HEK293 (cell line): ENCODE measurements around the gene OR1I1.

Experiments used
- CTCF ChIA-PET: fragments of 350-600 bp; formaldehyde crosslinking; extraction: SDS; loops from one replicate; lab custom pipeline; 2021; ENCODE audit warnings: antibody characterized with exemption; lab: Yijun Ruan, JAX
- POLR2A ChIA-PET: fragments of 300-600 bp; formaldehyde crosslinking; extraction: SDS; loops from one replicate; lab custom pipeline; 2020; ENCODE audit warnings: antibody characterized with exemption, inconsistent platforms; lab: Yijun Ruan, JAX
- H3K27ac ChIP-seq: fragments of 200-500 bp; sonication (Bioruptor generic); 2 replicates; pipeline ENCODE4 v1.5.1; 2014; ENCODE audit warnings: low read depth, low read length, control low read depth, inconsistent platforms; ENCODE audit errors: extremely low read depth
- H3K36me3 ChIP-seq, 2 experiments: fragments of 200-500 bp in 1 of 2; sonication (Bioruptor generic) in 1 of 2; 1 replicate in 1 of 2; 2 replicates in 1 of 2; pipeline ENCODE4 v1.5.1; 2014 to 2017; ENCODE audit warnings: inconsistent platforms in 2 of 2, low read length in 2 of 2; ENCODE audit not compliant: control insufficient read depth in 2 of 2, insufficient read depth in 1 of 2
- H3K4me1 ChIP-seq: fragments of 200-500 bp; sonication (Bioruptor generic); 2 replicates; pipeline ENCODE4 v1.5.1; 2014; ENCODE audit warnings: mild to moderate bottlenecking, low read length, inconsistent platforms; ENCODE audit not compliant: control insufficient read depth, insufficient read depth
- H3K4me3 ChIP-seq: 2 replicates; pipeline ENCODE4 v1.5.1; 2011; ENCODE audit warnings: low read depth, mild to moderate bottlenecking, control low read depth, low read length, moderate library complexity
- H3K9me3 ChIP-seq: fragments of 200-500 bp; sonication (Bioruptor generic); 2 replicates; pipeline ENCODE4 v1.5.1; 2014; ENCODE audit warnings: low read depth, low read length, inconsistent platforms; ENCODE audit not compliant: control insufficient read depth, insufficient read depth
- GLIS1 ChIP-seq: fragments of 450-650 bp; formaldehyde crosslinking; IDR thresholded peaks from 2 replicates; pipeline ENCODE4 v1.5.1; 2016; ENCODE audit warnings: missing biosample characterization, missing genetic modification characterization
- INSM2 ChIP-seq: fragments of 450-650 bp; formaldehyde crosslinking; IDR thresholded peaks from 2 replicates; pipeline ENCODE4 v1.5.1; 2016; ENCODE audit warnings: missing biosample characterization, missing genetic modification characterization
- ZBTB11 ChIP-seq: fragments of 450-650 bp; formaldehyde crosslinking; conservative IDR thresholded peaks from 2 replicates; pipeline ENCODE4 v1.5.1; 2016; ENCODE audit warnings: low read depth, missing biosample characterization, missing genetic modification characterization
- ZEB2 ChIP-seq: fragments of 450-650 bp; formaldehyde crosslinking; IDR thresholded peaks from 2 replicates; pipeline ENCODE4 v1.5.1; 2016; ENCODE audit warnings: missing biosample characterization, missing genetic modification characterization
- ZNF114 ChIP-seq: fragments of 450-650 bp; formaldehyde crosslinking; IDR thresholded peaks from 2 replicates; pipeline ENCODE4 v1.5.0; 2017; ENCODE audit warnings: missing biosample characterization, missing genetic modification characterization
- ZNF174 ChIP-seq: fragments of 450-650 bp; formaldehyde crosslinking; IDR thresholded peaks from 2 replicates; pipeline ENCODE4 v1.5.0; 2017; ENCODE audit warnings: missing biosample characterization, mild to moderate bottlenecking, missing genetic modification characterization
- ZNF362 ChIP-seq: fragments of 450-650 bp; formaldehyde crosslinking; IDR thresholded peaks from 2 replicates; pipeline ENCODE4 v1.5.1; 2016; ENCODE audit warnings: missing biosample characterization, missing genetic modification characterization
- ZNF529 ChIP-seq: fragments of 450-650 bp; formaldehyde crosslinking; IDR thresholded peaks from 2 replicates; pipeline ENCODE4 v1.5.1; 2017; ENCODE audit warnings: missing genetic modification characterization, missing biosample characterization; ENCODE audit not compliant: insufficient replicate concordance
- ZNF629 ChIP-seq: fragments of 450-650 bp; formaldehyde crosslinking; IDR thresholded peaks from 2 replicates; pipeline ENCODE4 v1.5.1; 2017; ENCODE audit warnings: missing biosample characterization, missing genetic modification characterization
- ZSCAN18 ChIP-seq: fragments of 450-650 bp; formaldehyde crosslinking; IDR thresholded peaks from 2 replicates; pipeline ENCODE4 v1.5.1; 2016; ENCODE audit warnings: missing biosample characterization, missing genetic modification characterization
- TF ChIP-seq, protein P1 (sequence below): fragments of 450-650 bp; formaldehyde crosslinking; IDR thresholded peaks from 2 replicates; pipeline ENCODE4 v1.5.0; 2017; ENCODE audit warnings: missing biosample characterization, missing genetic modification characterization, borderline replicate concordance
- TF ChIP-seq, protein P2 (sequence below): fragments of 450-650 bp; formaldehyde crosslinking; IDR thresholded peaks from 2 replicates; pipeline ENCODE4 v1.5.1; 2016; ENCODE audit warnings: missing biosample characterization, missing genetic modification characterization

The OR1I1 gene

DNA sequence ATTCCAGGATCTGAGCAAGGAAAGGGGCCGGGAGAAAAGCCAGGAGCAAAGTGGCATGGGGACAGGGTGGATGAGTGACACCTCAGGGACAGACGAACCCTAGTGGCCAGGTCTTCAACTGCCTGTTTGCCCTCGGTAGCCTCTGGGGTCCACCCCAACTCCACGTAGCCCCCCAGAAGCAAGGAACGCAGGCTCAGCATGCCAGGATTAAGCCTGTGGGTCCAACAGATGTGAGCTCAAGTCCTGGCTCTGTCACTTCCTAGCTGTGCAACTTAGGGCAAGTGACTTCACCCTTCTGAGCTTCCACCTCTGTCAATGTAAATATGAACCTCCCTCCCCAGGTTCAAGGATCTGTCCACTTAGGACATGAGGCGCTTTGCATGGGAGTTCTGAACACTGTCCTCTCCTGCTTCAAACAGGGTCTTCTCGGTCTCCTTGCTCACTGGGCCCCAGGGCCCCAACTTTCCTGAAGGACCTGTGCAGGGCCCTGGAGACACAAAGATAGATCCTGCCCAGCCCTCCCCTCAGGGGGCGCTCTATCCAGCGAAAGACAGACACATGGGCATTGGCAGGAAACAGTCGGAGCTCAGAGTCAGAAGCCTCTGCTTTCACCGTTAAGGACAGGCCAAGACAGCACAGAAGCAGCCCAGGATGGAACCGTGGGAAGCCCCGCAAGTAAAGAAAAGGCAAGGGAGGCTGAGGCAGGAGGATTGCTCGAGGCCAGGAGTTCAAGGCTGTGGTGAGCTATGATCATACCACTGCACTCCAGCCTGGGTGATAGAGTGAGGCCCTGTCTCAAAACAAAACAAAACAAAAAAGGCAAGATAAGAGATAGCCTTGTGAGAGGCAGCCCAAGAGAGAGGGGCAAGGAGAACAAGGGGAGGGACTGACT is 38.4 kb downstream of the OR1I1 start:
- H3K9me3 ChIP-seq, result no peaks in the 10 kb centered on the region
- TF ChIP-seq, protein P1, sequence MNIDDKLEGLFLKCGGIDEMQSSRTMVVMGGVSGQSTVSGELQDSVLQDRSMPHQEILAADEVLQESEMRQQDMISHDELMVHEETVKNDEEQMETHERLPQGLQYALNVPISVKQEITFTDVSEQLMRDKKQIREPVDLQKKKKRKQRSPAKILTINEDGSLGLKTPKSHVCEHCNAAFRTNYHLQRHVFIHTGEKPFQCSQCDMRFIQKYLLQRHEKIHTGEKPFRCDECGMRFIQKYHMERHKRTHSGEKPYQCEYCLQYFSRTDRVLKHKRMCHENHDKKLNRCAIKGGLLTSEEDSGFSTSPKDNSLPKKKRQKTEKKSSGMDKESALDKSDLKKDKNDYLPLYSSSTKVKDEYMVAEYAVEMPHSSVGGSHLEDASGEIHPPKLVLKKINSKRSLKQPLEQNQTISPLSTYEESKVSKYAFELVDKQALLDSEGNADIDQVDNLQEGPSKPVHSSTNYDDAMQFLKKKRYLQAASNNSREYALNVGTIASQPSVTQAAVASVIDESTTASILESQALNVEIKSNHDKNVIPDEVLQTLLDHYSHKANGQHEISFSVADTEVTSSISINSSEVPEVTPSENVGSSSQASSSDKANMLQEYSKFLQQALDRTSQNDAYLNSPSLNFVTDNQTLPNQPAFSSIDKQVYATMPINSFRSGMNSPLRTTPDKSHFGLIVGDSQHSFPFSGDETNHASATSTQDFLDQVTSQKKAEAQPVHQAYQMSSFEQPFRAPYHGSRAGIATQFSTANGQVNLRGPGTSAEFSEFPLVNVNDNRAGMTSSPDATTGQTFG, result no peak
- TF ChIP-seq ZNF529 (tag by site-specific recombination) (no peak), GLIS1 (no peak), ZNF362 (tag by site-specific recombination) (no peak), ZNF114 (tag by site-specific recombination) (no peak), ZNF174 (tag by site-specific recombination) (no peak), ZBTB11 (tag by site-specific recombination) (no peak), INSM2 (tag by site-specific recombination) (no peak), ZSCAN18 (no peak), ZEB2 (tag by site-specific recombination) (no peak), ZNF629 (no peak)
- TF ChIP-seq, protein P2, sequence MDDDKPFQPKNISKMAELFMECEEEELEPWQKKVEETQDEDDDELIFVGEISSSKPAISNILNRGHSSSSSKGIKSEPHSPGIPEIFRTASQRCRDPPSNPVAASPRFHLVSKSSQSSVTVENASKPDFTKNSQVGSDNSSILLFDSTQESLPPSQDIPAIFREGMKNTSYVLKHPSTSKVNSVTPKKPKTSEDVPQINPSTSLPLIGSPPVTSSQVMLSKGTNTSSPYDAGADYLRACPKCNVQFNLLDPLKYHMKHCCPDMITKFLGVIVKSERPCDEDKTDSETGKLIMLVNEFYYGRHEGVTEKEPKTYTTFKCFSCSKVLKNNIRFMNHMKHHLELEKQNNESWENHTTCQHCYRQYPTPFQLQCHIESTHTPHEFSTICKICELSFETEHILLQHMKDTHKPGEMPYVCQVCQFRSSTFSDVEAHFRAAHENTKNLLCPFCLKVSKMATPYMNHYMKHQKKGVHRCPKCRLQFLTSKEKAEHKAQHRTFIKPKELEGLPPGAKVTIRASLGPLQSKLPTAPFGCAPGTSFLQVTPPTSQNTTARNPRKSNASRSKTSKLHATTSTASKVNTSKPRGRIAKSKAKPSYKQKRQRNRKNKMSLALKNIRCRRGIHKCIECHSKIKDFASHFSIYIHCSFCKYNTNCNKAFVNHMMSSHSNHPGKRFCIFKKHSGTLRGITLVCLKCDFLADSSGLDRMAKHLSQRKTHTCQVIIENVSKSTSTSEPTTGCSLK (tag by site-specific recombination), result no peak
- TF ChIP-seq, all 188 proteins: peak for 0
- CTCF ChIA-PET, result interaction anchor here (0.6 to 1.1 kb wide), 5 partner anchors 8 to 985 kb away, joined by 3 to 4 read pairs (median 3); no protein-coding TSS in a partner anchor
- no peak overlapping the region for H3K4me3 ChIP-seq
- H3K36me3 ChIP-seq, result peaks cover 0 to 71% of the 10 kb centered on the region in 2 experiments; a peak in 2 of 3 replicates
- H3K4me1 ChIP-seq, result no peaks in the 10 kb centered on the region; the same call in 1 of the 2 replicates
- POLR2A ChIA-PET, result no interaction called here
- H3K27ac ChIP-seq, result no peak overlapping the region
